ENCODE results near the gene CABP4.

- TF ChIP-seq CTCF (IDR thresholded peaks at IDR 0.05) (no peak), EZH2 (IDR thresholded peaks at IDR 0.05; ENCODE audit: borderline replicate concordance, insufficient read depth, low read depth, low read length, poor library complexity, severe bottlenecking) (no peak)
Measured at GRCh38 chr11:67429722-67430121, 25.4 kb upstream of the CABP4 start.

Data from B cell (primary cell).